HG02973 (cell line): ENCODE measurements around the gene JTB.

Experiments
- ATAC-seq: cut with Tn5 transposase; IDR thresholded peaks from one replicate; pipeline ENCODE4 v1.9.1; 2021; ENCODE audit warnings: moderate library complexity; ENCODE audit not compliant: unreplicated experiment

The JTB gene

GRCh38 chr1:153933955-153934354, 43.5 kb downstream of the JTB start:
- no peak for ATAC-seq

GRCh38 chr1:153933430-153933829, 44.0 kb downstream of the JTB start:
- ATAC-seq, result no peak

- no peak for ATAC-seq
Observed at GRCh38 chr1:153932156-153933131, 45.0 kb downstream of the JTB start.

GRCh38 chr1:153929981-153930948, 47.2 kb downstream of the JTB start:
- no peak for ATAC-seq

GRCh38 chr1:153929426-153929825, 48.0 kb downstream of the JTB start:
- ATAC-seq, result no peak

- ATAC-seq, result no peak
Observed at GRCh38 chr1:153928791-153929341, 48.6 kb downstream of the JTB start.

GRCh38 chr1:153928245-153928644, 49.2 kb downstream of the JTB start:
- no peak for ATAC-seq

GRCh38 chr1:153926405-153926804, 51.1 kb downstream of the JTB start:
- ATAC-seq, result no peak
